GM23338 (cell line): ENCODE data around the gene SLC45A1. TPM values are rescaled to one million over a fixed set of nuclear protein-coding genes. Genes with fewer than 3 reads are reported as not detected.

Experiments used
- ATAC-seq: fragments of 200-7000 bp; cut with Tn5 transposase; 3 replicates; pipeline ENCODE4 v1.9.1; 2020
- DNase-seq: peaks from one replicate; pipeline ENCODE4 v3.0.0-alpha.2; 2015; ENCODE audit warnings: low spot score
- H2AFZ ChIP-seq: fragments of 200-600 bp; sonication (generic); 2 replicates; pipeline ENCODE4 v1.8.0; 2016; ENCODE audit warnings: antibody characterized with exemption, mild to moderate bottlenecking, moderate library complexity
- H3F3A ChIP-seq: fragments of 200-600 bp; sonication (generic); replicated peaks from 2 replicates; pipeline ENCODE4 v1.8.0; 2017; ENCODE audit warnings: antibody characterized with exemption, mixed run types, low read depth
- H3K27ac ChIP-seq: fragments of 200-600 bp; sonication (generic); 2 replicates; pipeline ENCODE4 v1.6.1; 2016; ENCODE audit warnings: low read depth
- H3K27me3 ChIP-seq: fragments of 200-600 bp; sonication (generic); 2 replicates; pipeline ENCODE4 v1.8.0; 2016; ENCODE audit warnings: mild to moderate bottlenecking, mixed run types, moderate library complexity; ENCODE audit not compliant: insufficient read depth
- H3K36me3 ChIP-seq: fragments of 200-600 bp; sonication (generic); 2 replicates; pipeline ENCODE4 v1.8.0; 2016; ENCODE audit warnings: mild to moderate bottlenecking; ENCODE audit not compliant: insufficient read depth
- H3K4me1 ChIP-seq: fragments of 200-600 bp; sonication (generic); 2 replicates; pipeline ENCODE4 v1.8.0; 2016; ENCODE audit warnings: mild to moderate bottlenecking, moderate library complexity; ENCODE audit not compliant: insufficient read depth
- H3K4me2 ChIP-seq: fragments of 200-600 bp; sonication (generic); 2 replicates; pipeline ENCODE4 v1.7.1; 2017; ENCODE audit warnings: mixed run types
- H3K4me3 ChIP-seq: fragments of 200-600 bp; sonication (generic); 2 replicates; pipeline ENCODE4 v1.6.1; 2016; ENCODE audit warnings: mixed run types
- H3K79me2 ChIP-seq: fragments of 200-600 bp; sonication (generic); replicated peaks from 2 replicates; pipeline ENCODE4 v1.8.0; 2017; ENCODE audit warnings: mild to moderate bottlenecking; ENCODE audit not compliant: insufficient read depth
- H3K9me2 ChIP-seq: fragments of 200-600 bp; sonication (generic); 2 replicates; pipeline ENCODE4 v1.8.0; 2017; ENCODE audit not compliant: insufficient read depth
- H4K20me1 ChIP-seq: fragments of 200-600 bp; sonication (generic); replicated peaks from 2 replicates; pipeline ENCODE4 v1.8.0; 2017; ENCODE audit warnings: mild to moderate bottlenecking; ENCODE audit not compliant: insufficient read depth
- H3K27ac Mint-ChIP-seq: 2 replicates; pipeline ENCODE4 v1.8.0; 2020; ENCODE audit warnings: inconsistent platforms, mild to moderate bottlenecking, moderate library complexity, mixed read lengths
- H3K27me3 Mint-ChIP-seq: 3 replicates; pipeline ENCODE4 v1.8.0; 2022; ENCODE audit warnings: low read depth, mild to moderate bottlenecking, moderate library complexity, mixed read lengths, inconsistent platforms; ENCODE audit not compliant: insufficient read depth, poor library complexity
- H3K36me3 Mint-ChIP-seq: 3 replicates; pipeline ENCODE4 v1.8.0; 2021; ENCODE audit warnings: low read depth, mild to moderate bottlenecking, inconsistent platforms, moderate library complexity, mixed read lengths
- H3K4me1 Mint-ChIP-seq: 3 replicates; pipeline ENCODE4 v1.8.0; 2020; ENCODE audit warnings: mild to moderate bottlenecking, inconsistent platforms, mixed read lengths
- H3K4me3 Mint-ChIP-seq: 3 replicates; pipeline ENCODE4 v1.8.0; 2021; ENCODE audit warnings: moderate library complexity, mild to moderate bottlenecking, inconsistent platforms, mixed read lengths
- H3K9me3 Mint-ChIP-seq: 3 replicates; pipeline ENCODE4 v1.8.0; 2020; ENCODE audit warnings: moderate library complexity, mild to moderate bottlenecking, inconsistent platforms, mixed read lengths
- CREB1 ChIP-seq: fragments of 250-450 bp; sonication (Bioruptor Pico); IDR thresholded peaks from 2 replicates; pipeline ENCODE4 v1.5.0; 2020; ENCODE audit warnings: low read depth, mild to moderate bottlenecking, moderate library complexity
- EZH2 ChIP-seq: fragments of 200-600 bp; sonication (generic); IDR thresholded peaks from one replicate; pipeline ENCODE4 v1.8.0; 2017; ENCODE audit warnings: antibody characterized with exemption, mild to moderate bottlenecking, low read depth; ENCODE audit not compliant: unreplicated experiment
- EZH2phosphoT487 ChIP-seq: fragments of 200-600 bp; sonication (generic); IDR thresholded peaks from one replicate; pipeline ENCODE4 v1.8.1; 2018; ENCODE audit warnings: antibody characterized with exemption; ENCODE audit not compliant: unreplicated experiment
- JUNB ChIP-seq: IDR thresholded peaks from one replicate; pipeline ENCODE4 v1.6.1; 2016; ENCODE audit warnings: antibody characterized with exemption; ENCODE audit not compliant: unreplicated experiment
- NANOG ChIP-seq: IDR thresholded peaks from 2 replicates; pipeline ENCODE4 v1.6.1; 2016; ENCODE audit warnings: antibody characterized with exemption, borderline replicate concordance
- POLR2AphosphoS5 ChIP-seq: IDR thresholded peaks from 2 replicates; pipeline ENCODE4 v1.6.1; 2016; ENCODE audit warnings: antibody characterized with exemption, low read depth
- STAT1 ChIP-seq: IDR thresholded peaks from one replicate; pipeline ENCODE4 v1.6.1; 2016; ENCODE audit warnings: antibody characterized with exemption; ENCODE audit not compliant: unreplicated experiment
- ZNF114 ChIP-seq: fragments of 250-450 bp; sonication (Bioruptor Pico); IDR thresholded peaks from 2 replicates; pipeline ENCODE4 v1.5.0; 2020; ENCODE audit warnings: mild to moderate bottlenecking, moderate library complexity
- ZNF331 ChIP-seq: fragments of 250-450 bp; sonication (Bioruptor Pico); IDR thresholded peaks from 2 replicates; pipeline ENCODE4 v1.5.0; 2020; ENCODE audit warnings: low read depth, mild to moderate bottlenecking, moderate library complexity
- long read RNA-seq: library from polyadenylated mRNA; unstranded; transcript quantifications from one replicate; pipeline ENCODE4 v2.0.0, GENCODE V29; 2020; ENCODE audit not compliant: unreplicated experiment
- polyA plus RNA-seq: library from polyadenylated mRNA; unstranded; fragments of >200 nt; fragmentation: Nextera tagmentation; extraction: Ambion mirVana; gene quantifications from 2 replicates; pipeline ENCODE4 v1.2.1, GENCODE V29; 2016
- total RNA-seq: library from RNA; depleted of rRNA; stranded (reverse); fragments of >200 nt; shearing (Covaris generic); gene quantifications from 2 replicates; pipeline ENCODE4 v1.2.3, GENCODE V29; 2014; rRNA removed
- TF ChIP-seq, protein P1 (sequence below), 2 experiments: fragments of 200-600 bp in 1 of 2; sonication (generic) in 1 of 2; conservative IDR thresholded peaks; 2 replicates each; pipeline versions ENCODE4 v1.5.1 to v1.6.1; 2016 to 2017; ENCODE audit warnings: antibody characterized with exemption in 2 of 2, low read depth in 2 of 2, mild to moderate bottlenecking in 2 of 2, moderate library complexity in 1 of 2
- TF ChIP-seq, protein P2 (sequence below): IDR thresholded peaks from 2 replicates; pipeline ENCODE4 v1.6.1; 2016; ENCODE audit warnings: antibody characterized with exemption
- TF ChIP-seq, protein P3 (sequence below): fragments of 250-450 bp; sonication (Bioruptor Pico); IDR thresholded peaks from 2 replicates; pipeline ENCODE4 v1.5.0; 2020; ENCODE audit warnings: mild to moderate bottlenecking, moderate library complexity
- TF ChIP-seq, protein P4 (sequence below): IDR thresholded peaks from one replicate; pipeline ENCODE4 v1.6.1; 2018; ENCODE audit warnings: antibody characterized with exemption; ENCODE audit not compliant: unreplicated experiment

The SLC45A1 gene
- total RNA-seq: 2.2 and 2.3 TPM in 2 replicates
- 1.1 and 1.3 TPM in 2 replicates for polyA plus RNA-seq
- long read RNA-seq, partial matches to known transcripts: 0 of 2 reads
- long read RNA-seq, other reads (novel, unspliced or antisense): 0 of 2 reads

DNA sequence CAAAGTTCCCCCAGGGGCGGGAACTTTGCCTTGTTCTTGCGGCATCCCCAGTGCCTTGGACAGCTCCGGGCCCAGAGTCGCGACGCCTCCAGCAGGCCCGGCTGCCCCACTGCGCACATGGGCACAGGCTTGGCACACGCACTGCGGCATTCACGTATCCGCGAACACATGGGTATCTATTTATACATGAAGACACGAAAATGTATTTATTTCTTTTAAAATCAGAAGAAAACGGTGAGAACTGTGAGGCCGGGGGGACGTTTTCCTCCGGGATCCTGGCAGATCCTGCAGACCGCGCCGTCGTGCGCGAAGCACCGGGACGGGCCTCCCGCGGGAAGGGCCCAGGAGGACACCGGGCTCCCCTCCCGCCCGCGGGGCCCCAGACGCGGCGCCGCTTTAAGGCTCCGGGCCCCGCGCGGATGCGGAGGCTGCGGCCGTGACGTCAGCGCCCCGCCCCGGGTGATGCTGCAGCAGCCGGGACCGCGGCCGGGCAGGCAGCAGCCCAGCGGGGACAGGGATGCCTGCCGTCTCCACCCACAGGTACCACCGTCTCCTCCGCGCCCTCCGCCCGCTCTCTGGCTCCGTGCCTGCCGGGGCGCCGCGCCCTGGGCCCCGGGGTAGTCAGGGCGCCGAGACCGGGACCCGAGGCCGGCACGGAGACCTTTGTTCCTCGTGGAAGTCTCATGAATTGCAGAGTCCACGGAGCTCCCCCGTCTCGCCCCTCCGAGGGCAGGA is at the start of gene SLC45A1:
TSS of gene SLC45A1 (plus strand) at position 468 of the 735 bp plus-strand sequence. CDS start 6,216 bp downstream, outside the sequence.
- Histone ChIP-seq H3F3A (peaks cover 9% of the 10 kb centered on the region; the same call in 1 of the 2 replicates), H3K4me2 (peak within 1 kb of the TSS; percentile 92), H3K36me3 (no peaks in the 10 kb centered on the region), H3K9me2 (no peaks in the 10 kb centered on the region), H3K27me3 (peaks cover 25% of the 10 kb centered on the region), H3K4me1 (peaks cover 21% of the 10 kb centered on the region), H3K27ac (no peak within 1 kb of the TSS), H3K79me2 (no peaks in the 10 kb centered on the region), H4K20me1 (no peaks in the 10 kb centered on the region), H3K4me3 (peak within 1 kb of the TSS; percentile 69), H2AFZ (peak within 1 kb of the TSS; percentile 95)
- Mint-ChIP-seq H3K4me3 (peak within 1 kb of the TSS; percentile 78), H3K4me1 (peaks cover 34% of the 10 kb centered on the region), H3K27me3 (peaks cover 27% of the 10 kb centered on the region), H3K9me3 (peaks cover 2% of the 10 kb centered on the region; the same call in 1 of the 3 replicates), H3K36me3 (no peaks in the 10 kb centered on the region; the same call in 2 of the 3 replicates), H3K27ac (no peak within 1 kb of the TSS)
- ATAC-seq: peak; percentile 70
- TF ChIP-seq JUNB (no peak), ZNF331 (no peak), CREB1 (CRISPR knock-in tag) (peak; percentile 94), NANOG (no peak), EZH2 (no peak), STAT1 (no peak), ZNF114 (CRISPR knock-in tag) (no peak), EZH2phosphoT487 (no peak), POLR2AphosphoS5 (0 out of 2 replicates have a peak, but pooled peaks have one; percentile 41)
- TF ChIP-seq, protein P1, sequence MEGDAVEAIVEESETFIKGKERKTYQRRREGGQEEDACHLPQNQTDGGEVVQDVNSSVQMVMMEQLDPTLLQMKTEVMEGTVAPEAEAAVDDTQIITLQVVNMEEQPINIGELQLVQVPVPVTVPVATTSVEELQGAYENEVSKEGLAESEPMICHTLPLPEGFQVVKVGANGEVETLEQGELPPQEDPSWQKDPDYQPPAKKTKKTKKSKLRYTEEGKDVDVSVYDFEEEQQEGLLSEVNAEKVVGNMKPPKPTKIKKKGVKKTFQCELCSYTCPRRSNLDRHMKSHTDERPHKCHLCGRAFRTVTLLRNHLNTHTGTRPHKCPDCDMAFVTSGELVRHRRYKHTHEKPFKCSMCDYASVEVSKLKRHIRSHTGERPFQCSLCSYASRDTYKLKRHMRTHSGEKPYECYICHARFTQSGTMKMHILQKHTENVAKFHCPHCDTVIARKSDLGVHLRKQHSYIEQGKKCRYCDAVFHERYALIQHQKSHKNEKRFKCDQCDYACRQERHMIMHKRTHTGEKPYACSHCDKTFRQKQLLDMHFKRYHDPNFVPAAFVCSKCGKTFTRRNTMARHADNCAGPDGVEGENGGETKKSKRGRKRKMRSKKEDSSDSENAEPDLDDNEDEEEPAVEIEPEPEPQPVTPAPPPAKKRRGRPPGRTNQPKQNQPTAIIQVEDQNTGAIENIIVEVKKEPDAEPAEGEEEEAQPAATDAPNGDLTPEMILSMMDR (conservative IDR thresholded peaks at IDR 0.05; ENCODE audit: low read depth in 2 of 2): 0 out of 4 replicates have a peak, but pooled peaks of 1 of the 2 experiments have one; percentile 18
- TF ChIP-seq, protein P2, sequence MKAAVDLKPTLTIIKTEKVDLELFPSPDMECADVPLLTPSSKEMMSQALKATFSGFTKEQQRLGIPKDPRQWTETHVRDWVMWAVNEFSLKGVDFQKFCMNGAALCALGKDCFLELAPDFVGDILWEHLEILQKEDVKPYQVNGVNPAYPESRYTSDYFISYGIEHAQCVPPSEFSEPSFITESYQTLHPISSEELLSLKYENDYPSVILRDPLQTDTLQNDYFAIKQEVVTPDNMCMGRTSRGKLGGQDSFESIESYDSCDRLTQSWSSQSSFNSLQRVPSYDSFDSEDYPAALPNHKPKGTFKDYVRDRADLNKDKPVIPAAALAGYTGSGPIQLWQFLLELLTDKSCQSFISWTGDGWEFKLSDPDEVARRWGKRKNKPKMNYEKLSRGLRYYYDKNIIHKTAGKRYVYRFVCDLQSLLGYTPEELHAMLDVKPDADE: no peak
- TF ChIP-seq, protein P3, sequence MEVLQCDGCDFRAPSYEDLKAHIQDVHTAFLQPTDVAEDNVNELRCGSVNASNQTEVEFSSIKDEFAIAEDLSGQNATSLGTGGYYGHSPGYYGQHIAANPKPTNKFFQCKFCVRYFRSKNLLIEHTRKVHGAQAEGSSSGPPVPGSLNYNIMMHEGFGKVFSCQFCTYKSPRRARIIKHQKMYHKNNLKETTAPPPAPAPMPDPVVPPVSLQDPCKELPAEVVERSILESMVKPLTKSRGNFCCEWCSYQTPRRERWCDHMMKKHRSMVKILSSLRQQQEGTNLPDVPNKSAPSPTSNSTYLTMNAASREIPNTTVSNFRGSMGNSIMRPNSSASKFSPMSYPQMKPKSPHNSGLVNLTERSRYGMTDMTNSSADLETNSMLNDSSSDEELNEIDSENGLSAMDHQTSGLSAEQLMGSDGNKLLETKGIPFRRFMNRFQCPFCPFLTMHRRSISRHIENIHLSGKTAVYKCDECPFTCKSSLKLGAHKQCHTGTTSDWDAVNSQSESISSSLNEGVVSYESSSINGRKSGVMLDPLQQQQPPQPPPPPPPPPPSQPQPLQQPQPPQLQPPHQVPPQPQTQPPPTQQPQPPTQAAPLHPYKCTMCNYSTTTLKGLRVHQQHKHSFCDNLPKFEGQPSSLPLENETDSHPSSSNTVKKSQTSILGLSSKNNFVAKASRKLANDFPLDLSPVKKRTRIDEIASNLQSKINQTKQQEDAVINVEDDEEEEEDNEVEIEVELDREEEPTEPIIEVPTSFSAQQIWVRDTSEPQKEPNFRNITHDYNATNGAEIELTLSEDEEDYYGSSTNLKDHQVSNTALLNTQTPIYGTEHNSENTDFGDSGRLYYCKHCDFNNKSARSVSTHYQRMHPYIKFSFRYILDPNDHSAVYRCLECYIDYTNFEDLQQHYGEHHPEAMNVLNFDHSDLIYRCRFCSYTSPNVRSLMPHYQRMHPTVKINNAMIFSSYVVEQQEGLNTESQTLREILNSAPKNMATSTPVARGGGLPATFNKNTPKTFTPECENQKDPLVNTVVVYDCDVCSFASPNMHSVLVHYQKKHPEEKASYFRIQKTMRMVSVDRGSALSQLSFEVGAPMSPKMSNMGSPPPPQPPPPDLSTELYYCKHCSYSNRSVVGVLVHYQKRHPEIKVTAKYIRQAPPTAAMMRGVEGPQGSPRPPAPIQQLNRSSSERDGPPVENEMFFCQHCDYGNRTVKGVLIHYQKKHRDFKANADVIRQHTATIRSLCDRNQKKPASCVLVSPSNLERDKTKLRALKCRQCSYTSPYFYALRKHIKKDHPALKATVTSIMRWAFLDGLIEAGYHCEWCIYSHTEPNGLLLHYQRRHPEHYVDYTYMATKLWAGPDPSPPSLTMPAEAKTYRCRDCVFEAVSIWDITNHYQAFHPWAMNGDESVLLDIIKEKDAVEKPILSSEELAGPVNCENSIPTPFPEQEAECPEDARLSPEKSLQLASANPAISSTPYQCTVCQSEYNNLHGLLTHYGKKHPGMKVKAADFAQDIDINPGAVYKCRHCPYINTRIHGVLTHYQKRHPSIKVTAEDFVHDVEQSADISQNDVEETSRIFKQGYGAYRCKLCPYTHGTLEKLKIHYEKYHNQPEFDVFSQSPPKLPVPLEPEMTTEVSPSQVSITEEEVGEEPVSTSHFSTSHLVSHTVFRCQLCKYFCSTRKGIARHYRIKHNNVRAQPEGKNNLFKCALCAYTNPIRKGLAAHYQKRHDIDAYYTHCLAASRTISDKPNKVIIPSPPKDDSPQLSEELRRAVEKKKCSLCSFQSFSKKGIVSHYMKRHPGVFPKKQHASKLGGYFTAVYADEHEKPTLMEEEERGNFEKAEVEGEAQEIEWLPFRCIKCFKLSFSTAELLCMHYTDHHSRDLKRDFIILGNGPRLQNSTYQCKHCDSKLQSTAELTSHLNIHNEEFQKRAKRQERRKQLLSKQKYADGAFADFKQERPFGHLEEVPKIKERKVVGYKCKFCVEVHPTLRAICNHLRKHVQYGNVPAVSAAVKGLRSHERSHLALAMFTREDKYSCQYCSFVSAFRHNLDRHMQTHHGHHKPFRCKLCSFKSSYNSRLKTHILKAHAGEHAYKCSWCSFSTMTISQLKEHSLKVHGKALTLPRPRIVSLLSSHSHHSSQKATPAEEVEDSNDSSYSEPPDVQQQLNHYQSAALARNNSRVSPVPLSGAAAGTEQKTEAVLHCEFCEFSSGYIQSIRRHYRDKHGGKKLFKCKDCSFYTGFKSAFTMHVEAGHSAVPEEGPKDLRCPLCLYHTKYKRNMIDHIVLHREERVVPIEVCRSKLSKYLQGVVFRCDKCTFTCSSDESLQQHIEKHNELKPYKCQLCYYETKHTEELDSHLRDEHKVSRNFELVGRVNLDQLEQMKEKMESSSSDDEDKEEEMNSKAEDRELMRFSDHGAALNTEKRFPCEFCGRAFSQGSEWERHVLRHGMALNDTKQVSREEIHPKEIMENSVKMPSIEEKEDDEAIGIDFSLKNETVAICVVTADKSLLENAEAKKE (CRISPR knock-in tag): no peak
- TF ChIP-seq, protein P4, sequence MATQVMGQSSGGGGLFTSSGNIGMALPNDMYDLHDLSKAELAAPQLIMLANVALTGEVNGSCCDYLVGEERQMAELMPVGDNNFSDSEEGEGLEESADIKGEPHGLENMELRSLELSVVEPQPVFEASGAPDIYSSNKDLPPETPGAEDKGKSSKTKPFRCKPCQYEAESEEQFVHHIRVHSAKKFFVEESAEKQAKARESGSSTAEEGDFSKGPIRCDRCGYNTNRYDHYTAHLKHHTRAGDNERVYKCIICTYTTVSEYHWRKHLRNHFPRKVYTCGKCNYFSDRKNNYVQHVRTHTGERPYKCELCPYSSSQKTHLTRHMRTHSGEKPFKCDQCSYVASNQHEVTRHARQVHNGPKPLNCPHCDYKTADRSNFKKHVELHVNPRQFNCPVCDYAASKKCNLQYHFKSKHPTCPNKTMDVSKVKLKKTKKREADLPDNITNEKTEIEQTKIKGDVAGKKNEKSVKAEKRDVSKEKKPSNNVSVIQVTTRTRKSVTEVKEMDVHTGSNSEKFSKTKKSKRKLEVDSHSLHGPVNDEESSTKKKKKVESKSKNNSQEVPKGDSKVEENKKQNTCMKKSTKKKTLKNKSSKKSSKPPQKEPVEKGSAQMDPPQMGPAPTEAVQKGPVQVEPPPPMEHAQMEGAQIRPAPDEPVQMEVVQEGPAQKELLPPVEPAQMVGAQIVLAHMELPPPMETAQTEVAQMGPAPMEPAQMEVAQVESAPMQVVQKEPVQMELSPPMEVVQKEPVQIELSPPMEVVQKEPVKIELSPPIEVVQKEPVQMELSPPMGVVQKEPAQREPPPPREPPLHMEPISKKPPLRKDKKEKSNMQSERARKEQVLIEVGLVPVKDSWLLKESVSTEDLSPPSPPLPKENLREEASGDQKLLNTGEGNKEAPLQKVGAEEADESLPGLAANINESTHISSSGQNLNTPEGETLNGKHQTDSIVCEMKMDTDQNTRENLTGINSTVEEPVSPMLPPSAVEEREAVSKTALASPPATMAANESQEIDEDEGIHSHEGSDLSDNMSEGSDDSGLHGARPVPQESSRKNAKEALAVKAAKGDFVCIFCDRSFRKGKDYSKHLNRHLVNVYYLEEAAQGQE: peak; percentile 31
- peak; percentile 86 for DNase-seq
